ENCODE measurements around the gene OR8H3.
"Not testable (repeated sequence)": the region's sequence is repeated elsewhere in the genome, so short reads cannot be mapped to it uniquely, and the experiment has no call there.

The OR8H3 gene, protein sequence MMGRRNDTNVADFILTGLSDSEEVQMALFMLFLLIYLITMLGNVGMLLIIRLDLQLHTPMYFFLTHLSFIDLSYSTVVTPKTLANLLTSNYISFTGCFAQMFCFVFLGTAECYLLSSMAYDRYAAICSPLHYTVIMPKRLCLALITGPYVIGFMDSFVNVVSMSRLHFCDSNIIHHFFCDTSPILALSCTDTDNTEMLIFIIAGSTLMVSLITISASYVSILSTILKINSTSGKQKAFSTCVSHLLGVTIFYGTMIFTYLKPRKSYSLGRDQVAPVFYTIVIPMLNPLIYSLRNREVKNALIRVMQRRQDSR

GRCh38 chr11:56122073-56122472, at the start of gene OR8H3:
OR8H3 (plus strand) TSS chr11:56122373; CDS start chr11:56122373, 0 bp downstream.
- no peak for DNase-seq (ENCODE audit: low read depth in 2 of 2)

DNA sequence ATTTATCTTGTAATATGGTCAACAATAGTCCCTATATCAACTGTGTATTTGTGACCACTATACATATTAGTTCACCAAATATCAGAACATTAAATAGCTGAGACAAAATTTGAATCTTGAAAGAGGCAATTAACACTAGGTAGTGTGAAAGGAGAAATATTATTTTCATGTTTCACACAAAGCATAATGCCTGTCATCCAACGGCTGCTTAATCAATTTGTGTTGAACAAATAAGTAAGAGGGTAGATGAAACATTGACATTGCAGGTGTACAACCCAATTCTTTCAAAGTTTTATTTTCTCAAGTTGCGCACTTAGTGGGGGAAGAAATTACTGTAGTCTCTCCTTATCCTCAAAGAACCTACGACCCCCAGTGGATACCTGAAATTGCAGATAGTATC, 32.5 kb upstream of the OR8H3 start:
- no peak for DNase-seq (ENCODE audit: low read depth in 2 of 2)

- DNase-seq (ENCODE audit: low read depth in 2 of 2) = no peak
These were observed 29.2 kb upstream of the OR8H3 start, which contains the start of gene OR8I2 for GRCh38 chr11:56093008-56093407. OR8I2 (plus strand) TSS chr11:56093308; CDS start chr11:56093308, 0 bp downstream.

DNA sequence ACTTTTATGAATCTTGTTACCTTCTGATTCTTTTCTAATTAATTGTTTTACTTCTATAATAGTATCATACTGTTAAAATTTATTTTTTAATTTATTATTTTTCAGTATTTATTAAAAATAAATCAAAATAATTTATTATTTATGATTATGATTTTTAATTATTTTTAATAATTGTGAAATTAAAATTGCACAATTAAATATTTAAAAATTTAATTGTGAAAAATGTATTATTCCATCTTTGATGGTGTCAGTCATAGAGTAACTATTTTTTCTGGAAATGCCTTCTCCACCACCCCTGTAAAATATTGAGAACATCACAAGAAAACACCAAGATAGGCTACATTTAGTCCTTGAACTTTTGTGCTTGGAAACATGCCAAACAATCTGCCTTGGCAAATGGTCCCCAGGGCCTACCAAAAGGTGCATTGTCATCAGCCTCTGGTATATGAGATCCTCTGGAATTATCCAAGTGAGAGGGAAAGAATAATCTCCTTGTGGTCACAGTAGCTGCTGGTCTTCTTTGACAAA, 18.9 kb upstream of the OR8H3 start, which contains the start of gene OR8H2:
TSS of gene OR8H2 (plus strand) at position 478 of the 528 bp plus-strand sequence. CDS start 1,356 bp downstream, outside the sequence.
- DNase-seq (ENCODE audit: low read depth in 2 of 2) = no peak

GRCh38 chr11:56140151-56140661, 18.0 kb downstream of the OR8H3 start, which contains the start of gene OR8J3:
OR8J3 (minus strand) TSS chr11:56140201; CDS start chr11:56137718, 2,483 bp downstream.
- no peak for DNase-seq (ENCODE audit: low read depth in 2 of 2)

DNA sequence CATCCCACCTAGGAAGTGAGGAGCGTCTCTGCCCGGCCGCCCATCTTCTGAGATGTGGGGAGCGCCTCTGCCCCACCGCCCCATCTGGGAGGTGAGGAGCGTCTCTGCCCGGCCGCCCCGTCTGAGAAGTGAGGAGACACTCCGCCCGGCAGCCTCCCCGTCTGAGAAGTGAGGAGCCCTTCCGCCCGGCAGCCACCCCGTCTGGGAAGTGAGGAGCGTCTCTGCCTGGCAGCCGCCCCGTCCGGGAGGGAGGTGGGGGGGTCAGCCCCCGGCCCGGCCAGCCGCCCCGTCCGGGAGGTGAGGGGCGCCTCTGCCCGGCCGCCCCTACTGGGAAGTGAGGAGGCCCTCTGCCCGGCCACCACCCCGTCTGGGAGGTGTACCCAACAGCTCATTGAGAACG, 21.5 kb downstream of the OR8H3 start:
- DNase-seq (ENCODE audit: low read depth in 2 of 2) = not testable (repeated sequence)

- no peak for DNase-seq (ENCODE audit: low read depth in 2 of 2)
These were observed 29.2 kb downstream of the OR8H3 start for GRCh38 chr11:56151376-56151775.

DNA sequence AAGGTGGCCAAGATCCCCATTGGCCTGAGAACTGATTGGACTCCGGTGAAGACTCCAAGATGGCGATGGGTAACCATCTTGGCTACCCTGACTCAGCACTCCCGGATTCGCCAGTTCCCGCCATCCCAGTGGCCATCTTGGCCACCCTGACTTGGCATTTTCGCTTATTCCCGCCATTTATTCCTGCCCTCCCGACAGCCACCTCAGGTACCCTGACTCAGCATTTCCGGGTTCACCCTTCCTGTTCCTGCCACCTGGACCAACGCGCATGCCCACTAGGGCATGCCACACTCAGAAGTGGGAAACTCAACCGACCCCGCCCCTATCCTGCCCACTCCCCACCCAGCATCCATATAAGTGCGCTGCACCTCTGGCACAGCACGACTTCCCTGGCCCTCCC, 30.2 kb downstream of the OR8H3 start:
- no peak for DNase-seq (ENCODE audit: low read depth in 2 of 2)

- no peak for DNase-seq (ENCODE audit: low read depth in 2 of 2)
These were observed 38.0 kb downstream of the OR8H3 start, which contains the start of gene OR8K5 for GRCh38 chr11:56160217-56160616. OR8K5 (minus strand) TSS chr11:56160317; CDS start chr11:56160317, 0 bp downstream.

DNA sequence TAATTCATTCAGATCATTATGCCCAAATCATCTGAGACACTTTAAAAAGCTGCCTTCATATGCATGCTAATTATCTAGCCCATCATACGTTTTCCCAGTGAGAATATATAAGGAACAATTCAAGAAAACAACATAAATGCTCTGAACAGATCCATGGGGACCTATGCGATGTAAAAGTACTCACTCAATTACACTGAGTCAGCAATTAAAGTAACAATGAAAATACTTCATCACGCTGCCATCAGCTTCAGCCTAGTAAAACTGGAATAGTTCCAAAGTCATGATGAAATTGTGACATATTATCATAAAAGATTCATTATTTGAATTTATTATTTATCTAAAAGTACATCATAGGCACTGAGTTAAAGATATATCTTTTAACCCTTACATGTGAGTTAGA, 41.6 kb downstream of the OR8H3 start:
- no peak for DNase-seq (ENCODE audit: low read depth in 2 of 2)

- no peak for DNase-seq (ENCODE audit: low read depth in 2 of 2)
These were observed 50.2 kb downstream of the OR8H3 start for GRCh38 chr11:56172256-56172830.
